ENCODE data around the gene AOPEP.

The AOPEP gene

GRCh38 chr9:95104980-95105379 is 378.5 kb downstream of the AOPEP start:
- Histone ChIP-seq H3K4me2 (ENCODE audit: low read depth, low read length, poor library complexity, severe bottlenecking) (no peak overlapping the region), H4K20me1 (ENCODE audit: insufficient read depth, low read length, poor library complexity, severe bottlenecking) (no peaks in the 10 kb centered on the region), H3K4me1 (ENCODE audit: insufficient read depth, low read length, poor library complexity, severe bottlenecking) (no peaks in the 10 kb centered on the region), H3F3A (ENCODE audit: low read depth) (no peaks in the 10 kb centered on the region), H2AFZ (ENCODE audit: low read length) (no peak overlapping the region), H3K9me2 (replicated peaks; ENCODE audit: low read depth, low read length) (no peaks in the 10 kb centered on the region), H3K79me2 (ENCODE audit: insufficient read depth, low read length) (no peaks in the 10 kb centered on the region), H3K27me3 (ENCODE audit: insufficient read depth, low read length, poor library complexity, severe bottlenecking) (no peaks in the 10 kb centered on the region), H3K9me3 (ENCODE audit: insufficient read depth, low read depth, low read length) (no peaks in the 10 kb centered on the region), H3K4me3 (ENCODE audit: low read length, poor library complexity, severe bottlenecking) (no peak overlapping the region), H3K9ac (ENCODE audit: low read depth, low read length, poor library complexity, severe bottlenecking) (no peak overlapping the region), H3K36me3 (ENCODE audit: insufficient read depth, low read length) (0 out of 2 replicates have a peak, but pooled peaks cover 3% of the 10 kb centered on the region)
- TF ChIP-seq CTCF (conservative IDR thresholded peaks at IDR 0.05; ENCODE audit: low read length) (no peak), EZH2phosphoT487 (IDR thresholded peaks at IDR 0.05; ENCODE audit: borderline replicate concordance) (no peak)

GRCh38 chr9:95105519-95106287 is 379.2 kb downstream of the AOPEP start:
- Histone ChIP-seq H3K79me2 (ENCODE audit: insufficient read depth, low read length) (no peaks in the 10 kb centered on the region), H3K27me3 (ENCODE audit: insufficient read depth, low read length, poor library complexity, severe bottlenecking) (no peaks in the 10 kb centered on the region), H3F3A (ENCODE audit: low read depth) (no peaks in the 10 kb centered on the region), H3K4me1 (ENCODE audit: insufficient read depth, low read length, poor library complexity, severe bottlenecking) (no peaks in the 10 kb centered on the region), H4K20me1 (ENCODE audit: insufficient read depth, low read length, poor library complexity, severe bottlenecking) (no peaks in the 10 kb centered on the region), H3K9me2 (replicated peaks; ENCODE audit: low read depth, low read length) (no peaks in the 10 kb centered on the region), H3K4me2 (ENCODE audit: low read depth, low read length, poor library complexity, severe bottlenecking) (no peak overlapping the region), H3K36me3 (ENCODE audit: insufficient read depth, low read length) (no peaks in the 10 kb centered on the region), H3K9me3 (ENCODE audit: insufficient read depth, low read depth, low read length) (no peaks in the 10 kb centered on the region), H2AFZ (ENCODE audit: low read length) (no peak overlapping the region), H3K9ac (ENCODE audit: low read depth, low read length, poor library complexity, severe bottlenecking) (no peak overlapping the region), H3K4me3 (ENCODE audit: low read length, poor library complexity, severe bottlenecking) (no peak overlapping the region)
- no peak for TF ChIP-seq EZH2phosphoT487 (IDR thresholded peaks at IDR 0.05; ENCODE audit: borderline replicate concordance)
- TF ChIP-seq CTCF (conservative IDR thresholded peaks at IDR 0.05; ENCODE audit: low read length) = no peak

- Histone ChIP-seq H4K20me1 (ENCODE audit: insufficient read depth, low read length, poor library complexity, severe bottlenecking) (no peaks in the 10 kb centered on the region), H2AFZ (ENCODE audit: low read length) (no peak overlapping the region), H3K36me3 (ENCODE audit: insufficient read depth, low read length) (no peaks in the 10 kb centered on the region), H3K9me2 (replicated peaks; ENCODE audit: low read depth, low read length) (no peaks in the 10 kb centered on the region), H3K4me3 (ENCODE audit: low read length, poor library complexity, severe bottlenecking) (no peak overlapping the region), H3K27me3 (ENCODE audit: insufficient read depth, low read length, poor library complexity, severe bottlenecking) (no peaks in the 10 kb centered on the region), H3K9me3 (ENCODE audit: insufficient read depth, low read depth, low read length) (no peaks in the 10 kb centered on the region), H3K79me2 (ENCODE audit: insufficient read depth, low read length) (no peaks in the 10 kb centered on the region), H3K9ac (ENCODE audit: low read depth, low read length, poor library complexity, severe bottlenecking) (no peak overlapping the region), H3K4me2 (ENCODE audit: low read depth, low read length, poor library complexity, severe bottlenecking) (no peak overlapping the region), H3K4me1 (ENCODE audit: insufficient read depth, low read length, poor library complexity, severe bottlenecking) (no peaks in the 10 kb centered on the region), H3F3A (ENCODE audit: low read depth) (no peaks in the 10 kb centered on the region)
- no peak for TF ChIP-seq CTCF (conservative IDR thresholded peaks at IDR 0.05; ENCODE audit: low read length)
These were observed 380.7 kb downstream of the AOPEP start for GRCh38 chr9:95107001-95107749.
